ENCODE measurements around the gene TEAD1.

- TF ChIP-seq CTCF (IDR thresholded peaks at IDR 0.05; ENCODE audit: low read length) (no peak), EZH2 (optimal IDR thresholded peaks at IDR 0.05; ENCODE audit: low read depth, low read length) (no peak), EZH2phosphoT487 (IDR thresholded peaks at IDR 0.05; ENCODE audit: low read length) (no peak)
These were observed 10.1 kb downstream of the TEAD1 start for GRCh38 chr11:12684315-12684714.
